Measurements from ENCODE around the gene HES4. TPM values are rescaled to one million over a fixed set of nuclear protein-coding genes. Genes with fewer than 3 reads are reported as not detected.

HES4 gene
- total and polyA plus RNA-seq, 4 donors: 3.6 to 82.3 (median 39.4) TPM

DNA sequence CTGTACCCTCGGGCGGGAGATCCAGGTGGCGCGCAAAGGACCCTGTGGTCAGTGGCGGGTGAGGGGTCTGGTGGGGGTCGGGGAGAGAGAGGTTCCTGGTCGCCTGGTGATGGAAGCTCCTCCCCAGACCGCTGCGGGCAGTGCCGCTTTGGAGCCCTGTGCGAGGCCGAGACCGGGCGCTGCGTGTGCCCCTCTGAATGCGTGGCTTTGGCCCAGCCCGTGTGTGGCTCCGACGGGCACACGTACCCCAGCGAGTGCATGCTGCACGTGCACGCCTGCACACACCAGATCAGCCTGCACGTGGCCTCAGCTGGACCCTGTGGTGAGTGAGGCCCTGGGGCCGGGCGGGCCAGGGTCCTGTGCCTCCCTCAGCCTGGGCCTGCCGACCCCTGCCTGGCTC, 43.5 kb upstream of the HES4 start:
- no peaks in the 10 kb centered on the region for H3K27me3 ChIP-seq (ENCODE audit: control insufficient read depth in 1 of 2, insufficient read depth in 2 of 2, low read length in 1 of 2)
- ATAC-seq (ENCODE audit: low FRiP score) (no peak), DNase-seq (no peak)
- H3K27ac ChIP-seq (ENCODE audit: low read depth in 1 of 2, low read length in 2 of 2): no peak overlapping the region
- no peaks in the 10 kb centered on the region for H3K9me3 ChIP-seq (ENCODE audit: control insufficient read depth, low read length)
- intact Hi-C loops (cut with DNase I): no loop called here
- H3K4me3 ChIP-seq (ENCODE audit: low read length in 2 of 2): no peak overlapping the region
- no peaks in the 10 kb centered on the region for H3K36me3 ChIP-seq (ENCODE audit: control insufficient read depth in 1 of 2, insufficient read depth in 2 of 2, low read length in 1 of 2)
- no peaks in the 10 kb centered on the region for H3K4me1 ChIP-seq (ENCODE audit: control insufficient read depth in 1 of 2, insufficient read depth in 2 of 2, low read length in 2 of 2)
- 97 to 98% methylated on average over 25 to 27 of the region's 27 CpGs for WGBS, 2 donors

- no peaks in the 10 kb centered on the region for H3K9me3 ChIP-seq (ENCODE audit: control insufficient read depth, low read length)
- H3K27me3 ChIP-seq (ENCODE audit: control insufficient read depth in 1 of 2, insufficient read depth in 2 of 2, low read length in 1 of 2): no peaks in the 10 kb centered on the region
- H3K27ac ChIP-seq (ENCODE audit: low read depth in 1 of 2, low read length in 2 of 2): no peak overlapping the region
- WGBS, 2 donors: 92 to 98% methylated on average over 9 to 10 of the region's 10 CpGs
- no peaks in the 10 kb centered on the region for H3K36me3 ChIP-seq (ENCODE audit: control insufficient read depth in 1 of 2, insufficient read depth in 2 of 2, low read length in 1 of 2)
- H3K4me1 ChIP-seq (ENCODE audit: control insufficient read depth in 1 of 2, insufficient read depth in 2 of 2, low read length in 2 of 2): no peaks in the 10 kb centered on the region
- intact Hi-C loops (cut with DNase I): no loop called here
- DNase-seq (no peak), ATAC-seq (ENCODE audit: low FRiP score) (no peak)
- H3K4me3 ChIP-seq (ENCODE audit: low read length in 2 of 2): no peak overlapping the region
Observed at GRCh38 chr1:1042835-1043234, 42.9 kb upstream of the HES4 start.

GRCh38 chr1:1041873-1042272, 42.0 kb upstream of the HES4 start:
- DNase-seq (no peak), ATAC-seq (ENCODE audit: low FRiP score) (no peak)
- no peaks in the 10 kb centered on the region for H3K27me3 ChIP-seq (ENCODE audit: control insufficient read depth in 1 of 2, insufficient read depth in 2 of 2, low read length in 1 of 2)
- intact Hi-C loops (cut with DNase I): no loop called here
- no peaks in the 10 kb centered on the region for H3K4me1 ChIP-seq (ENCODE audit: control insufficient read depth in 1 of 2, insufficient read depth in 2 of 2, low read length in 2 of 2)
- H3K4me3 ChIP-seq (ENCODE audit: low read length in 2 of 2): no peak overlapping the region
- no peak overlapping the region for H3K27ac ChIP-seq (ENCODE audit: low read depth in 1 of 2, low read length in 2 of 2)
- WGBS, 2 donors: 92 to 93% methylated on average over 25 of the region's 25 CpGs
- H3K36me3 ChIP-seq (ENCODE audit: control insufficient read depth in 1 of 2, insufficient read depth in 2 of 2, low read length in 1 of 2): no peaks in the 10 kb centered on the region
- no peaks in the 10 kb centered on the region for H3K9me3 ChIP-seq (ENCODE audit: control insufficient read depth, low read length)

GRCh38 chr1:1041092-1041523, 41.2 kb upstream of the HES4 start:
- Histone ChIP-seq H3K36me3 (ENCODE audit: control insufficient read depth in 1 of 2, insufficient read depth in 2 of 2, low read length in 1 of 2) (no peaks in the 10 kb centered on the region), H3K4me1 (ENCODE audit: control insufficient read depth in 1 of 2, insufficient read depth in 2 of 2, low read length in 2 of 2) (no peaks in the 10 kb centered on the region), H3K27ac (ENCODE audit: low read depth in 1 of 2, low read length in 2 of 2) (no peak overlapping the region), H3K4me3 (ENCODE audit: low read length in 2 of 2) (no peak overlapping the region), H3K27me3 (ENCODE audit: control insufficient read depth in 1 of 2, insufficient read depth in 2 of 2, low read length in 1 of 2) (no peaks in the 10 kb centered on the region), H3K9me3 (ENCODE audit: control insufficient read depth, low read length) (no peaks in the 10 kb centered on the region)
- DNase-seq (no peak), ATAC-seq (ENCODE audit: low FRiP score) (no peak)
- 61 to 64% methylated on average over 48 to 57 of the region's 60 CpGs for WGBS, 2 donors
- intact Hi-C loops (cut with DNase I): no loop called here

- no peaks in the 10 kb centered on the region for H3K4me1 ChIP-seq (ENCODE audit: control insufficient read depth in 1 of 2, insufficient read depth in 2 of 2, low read length in 2 of 2)
- no peak overlapping the region for H3K27ac ChIP-seq (ENCODE audit: low read depth in 1 of 2, low read length in 2 of 2)
- DNase-seq: peak; percentile 79 to 91
- no peaks in the 10 kb centered on the region for H3K36me3 ChIP-seq (ENCODE audit: control insufficient read depth in 1 of 2, insufficient read depth in 2 of 2, low read length in 1 of 2)
- peak; percentile 63 for ATAC-seq (ENCODE audit: low FRiP score)
- WGBS, 2 donors: 10 to 14% methylated on average over 71 to 99 of the region's 99 CpGs
- H3K27me3 ChIP-seq (ENCODE audit: control insufficient read depth in 1 of 2, insufficient read depth in 2 of 2, low read length in 1 of 2): no peaks in the 10 kb centered on the region
- H3K9me3 ChIP-seq (ENCODE audit: control insufficient read depth, low read length): no peaks in the 10 kb centered on the region
- no peak overlapping the region for H3K4me3 ChIP-seq (ENCODE audit: low read length in 2 of 2)
- intact Hi-C loops (cut with DNase I): no loop called here
Observed at GRCh38 chr1:1040004-1040991, 40.4 kb upstream of the HES4 start.

GRCh38 chr1:1039145-1039910, 39.4 kb upstream of the HES4 start:
- H3K4me3 ChIP-seq (ENCODE audit: low read length in 2 of 2): no peak overlapping the region
- DNase-seq (no peak), ATAC-seq (ENCODE audit: low FRiP score) (no peak)
- no peaks in the 10 kb centered on the region for H3K4me1 ChIP-seq (ENCODE audit: control insufficient read depth in 1 of 2, insufficient read depth in 2 of 2, low read length in 2 of 2)
- intact Hi-C loops (cut with DNase I): no loop called here
- no peaks in the 10 kb centered on the region for H3K27me3 ChIP-seq (ENCODE audit: control insufficient read depth in 1 of 2, insufficient read depth in 2 of 2, low read length in 1 of 2)
- H3K9me3 ChIP-seq (ENCODE audit: control insufficient read depth, low read length): no peaks in the 10 kb centered on the region
- WGBS, 2 donors: 74 to 80% methylated on average over 17 of the region's 17 CpGs
- H3K36me3 ChIP-seq (ENCODE audit: control insufficient read depth in 1 of 2, insufficient read depth in 2 of 2, low read length in 1 of 2): no peaks in the 10 kb centered on the region
- H3K27ac ChIP-seq (ENCODE audit: low read depth in 1 of 2, low read length in 2 of 2): no peak overlapping the region

DNA sequence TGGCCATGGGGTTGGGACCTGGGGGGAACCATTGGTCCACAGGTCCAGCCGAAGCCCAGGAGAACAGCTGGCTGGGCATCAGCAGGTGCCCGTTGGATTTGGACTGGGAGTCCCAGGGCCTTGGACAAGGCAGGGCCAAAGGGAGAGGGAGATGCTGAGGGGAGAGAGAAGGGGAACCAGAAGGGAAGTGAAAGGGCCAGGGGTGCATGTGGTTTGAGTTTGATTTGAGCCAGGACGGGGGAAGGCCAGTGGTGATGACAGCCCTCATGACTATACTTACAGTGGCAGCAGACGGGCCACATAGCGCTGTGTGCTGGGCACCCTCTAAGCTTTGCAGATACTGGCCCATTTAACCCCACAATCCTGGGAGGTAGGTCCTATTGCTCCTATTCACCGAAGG, 38.8 kb upstream of the HES4 start:
- no peak for DNase-seq
- Histone ChIP-seq H3K4me3 (ENCODE audit: low read length in 2 of 2) (no peak overlapping the region), H3K36me3 (ENCODE audit: control insufficient read depth in 1 of 2, insufficient read depth in 2 of 2, low read length in 1 of 2) (no peaks in the 10 kb centered on the region), H3K27ac (ENCODE audit: low read depth in 1 of 2, low read length in 2 of 2) (no peak overlapping the region), H3K9me3 (ENCODE audit: control insufficient read depth, low read length) (no peaks in the 10 kb centered on the region), H3K4me1 (ENCODE audit: control insufficient read depth in 1 of 2, insufficient read depth in 2 of 2, low read length in 2 of 2) (no peaks in the 10 kb centered on the region), H3K27me3 (ENCODE audit: control insufficient read depth in 1 of 2, insufficient read depth in 2 of 2, low read length in 1 of 2) (no peaks in the 10 kb centered on the region)
- 89 to 99% methylated on average over 6 of the region's 6 CpGs for WGBS, 2 donors
- intact Hi-C loops (cut with DNase I): no loop called here
- no peak for ATAC-seq (ENCODE audit: low FRiP score)

- no peaks in the 10 kb centered on the region for H3K4me1 ChIP-seq (ENCODE audit: control insufficient read depth in 1 of 2, insufficient read depth in 2 of 2, low read length in 2 of 2)
- intact Hi-C loops (cut with DNase I): no loop called here
- no peaks in the 10 kb centered on the region for H3K9me3 ChIP-seq (ENCODE audit: control insufficient read depth, low read length)
- no peak for DNase-seq
- ATAC-seq (ENCODE audit: low FRiP score): no peak
- 87 to 90% methylated on average over 30 of the region's 30 CpGs for WGBS, 2 donors
- no peaks in the 10 kb centered on the region for H3K36me3 ChIP-seq (ENCODE audit: control insufficient read depth in 1 of 2, insufficient read depth in 2 of 2, low read length in 1 of 2)
- H3K27ac ChIP-seq (ENCODE audit: low read depth in 1 of 2, low read length in 2 of 2): no peak overlapping the region
- no peaks in the 10 kb centered on the region for H3K27me3 ChIP-seq (ENCODE audit: control insufficient read depth in 1 of 2, insufficient read depth in 2 of 2, low read length in 1 of 2)
- H3K4me3 ChIP-seq (ENCODE audit: low read length in 2 of 2): no peak overlapping the region
Observed at GRCh38 chr1:1037366-1038327, 37.8 kb upstream of the HES4 start.

All from aorta (tissue), 5 donors.